Prostate gland (tissue), 2 donors: Measurements from ENCODE around the gene MRNIP. TPM values are rescaled to one million over a fixed set of nuclear protein-coding genes. Genes with fewer than 3 reads are reported as not detected.

ENCODE experiments used
- DNase-seq: peaks from one replicate; pipeline ENCODE4 v3.0.0-alpha.2; 2019; ENCODE audit warnings: low spot score
- H3K27ac ChIP-seq, 2 donors: fragments of 200-600 bp; sonication (generic); 2 replicates each; pipeline ENCODE4 v1.5.1; 2017 to 2019
- H3K27me3 ChIP-seq: fragments of 200-600 bp; sonication (generic); replicated peaks from 2 replicates; pipeline ENCODE4 v1.5.1; 2019; ENCODE audit not compliant: insufficient read depth
- H3K36me3 ChIP-seq, 2 donors: fragments of 200-600 bp; sonication (generic); 1 replicate in 1 of 2; 2 replicates in 1 of 2; pipeline versions ENCODE4 v1.5.1 to v1.8.1; 2017 to 2019
- H3K4me1 ChIP-seq: fragments of 200-600 bp; sonication (generic); replicated peaks from 2 replicates; pipeline ENCODE4 v1.5.1; 2019
- H3K4me3 ChIP-seq, 2 donors: fragments of 200-600 bp; sonication (generic); 2 replicates each; pipeline ENCODE4 v1.5.1; 2017 to 2019
- H3K9me3 ChIP-seq: fragments of 200-600 bp; sonication (generic); 2 replicates; pipeline ENCODE4 v1.5.1; 2017
- CTCF ChIP-seq, 4 experiments: fragments of 200-600 bp in 2 of 4; fragments of 450-650 bp in 2 of 4; sonication (generic) in 2 of 4; IDR thresholded peaks; 1 replicate in 3 of 4; 2 replicates in 1 of 4; pipeline ENCODE4 v1.5.1; 2016 to 2019; ENCODE audit warnings: antibody characterized with exemption in 4 of 4, mild to moderate bottlenecking in 2 of 4, moderate library complexity in 2 of 4
- POLR2A ChIP-seq: fragments of 450-650 bp; IDR thresholded peaks from one replicate; pipeline ENCODE4 v1.6.1; 2016; ENCODE audit warnings: antibody characterized with exemption, mild to moderate bottlenecking
- POLR2AphosphoS5 ChIP-seq: sonication (generic); formaldehyde crosslinking; IDR thresholded peaks from one replicate; pipeline ENCODE4 v1.6.1; 2017; ENCODE audit warnings: antibody characterized with exemption
- WGBS: methylation state at CpG from one replicate; pipeline ENCODE4 v1.1.5; 2018; 5-methylcytosine and 5-hydroxymethylcytosine counted together
- intact Hi-C: fragments of 100-400 bp; cut with DNase I; formaldehyde crosslinking; loops from one replicate; pipeline ENCODE4 v1.14.2; 2022
- total RNA-seq, 2 donors: library from RNA; depleted of rRNA; stranded (reverse); fragments of >200 nt; gene quantifications; one replicate each; pipeline ENCODE4 v1.1.0, GENCODE V29; 2016

Gene MRNIP
- total RNA-seq, 2 donors from 2014 or later, result 30.0 to 55.2 TPM

GRCh38 chr5:179870952-179871351 is 12.3 kb upstream of the MRNIP start:
- Histone ChIP-seq H3K36me3 (peaks cover 12 to 17% of the 10 kb centered on the region in 2 donors), H3K4me1 (no peaks in the 10 kb centered on the region), H3K4me3 (no peak overlapping the region), H3K9me3 (no peaks in the 10 kb centered on the region), H3K27me3 (no peaks in the 10 kb centered on the region), H3K27ac (no peak overlapping the region)
- 95% methylated on average over 3 of the region's 3 CpGs for WGBS
- intact Hi-C loops, result no loop called here
- DNase-seq, result no peak
- TF ChIP-seq POLR2AphosphoS5, result no peak
- TF ChIP-seq POLR2A, result no peak
- no peak for TF ChIP-seq CTCF (IDR thresholded peaks at IDR 0.05)

GRCh38 chr5:179870403-179870903 is 11.8 kb upstream of the MRNIP start:
- no peaks in the 10 kb centered on the region for H3K27me3 ChIP-seq
- intact Hi-C loops, result no loop called here
- no peaks in the 10 kb centered on the region for H3K9me3 ChIP-seq
- H3K36me3 ChIP-seq, result peaks cover 12 to 17% of the 10 kb centered on the region in 2 donors
- TF ChIP-seq CTCF (IDR thresholded peaks at IDR 0.05), result peak in 1 of 4 experiments; percentile 50
- no peak for TF ChIP-seq POLR2A
- TF ChIP-seq POLR2AphosphoS5, result no peak
- H3K27ac ChIP-seq, result no peak overlapping the region
- H3K4me1 ChIP-seq, result no peaks in the 10 kb centered on the region
- 80% methylated on average over 17 of the region's 17 CpGs for WGBS
- no peak overlapping the region for H3K4me3 ChIP-seq
- no peak for DNase-seq

- intact Hi-C loops, result no loop called here
- Histone ChIP-seq H3K36me3 (peaks cover 11 to 13% of the 10 kb centered on the region in 2 donors), H3K4me1 (no peaks in the 10 kb centered on the region), H3K27me3 (no peaks in the 10 kb centered on the region), H3K9me3 (no peaks in the 10 kb centered on the region), H3K4me3 (no peak overlapping the region), H3K27ac (no peak overlapping the region)
- WGBS, result 85% methylated on average over 14 of the region's 16 CpGs
- TF ChIP-seq CTCF (IDR thresholded peaks at IDR 0.05) (no peak), POLR2AphosphoS5 (no peak), POLR2A (no peak)
- DNase-seq, result no peak
Measured at GRCh38 chr5:179869641-179870402, 11.2 kb upstream of the MRNIP start.

GRCh38 chr5:179869101-179869500 is 10.5 kb upstream of the MRNIP start:
- peaks cover 5 to 8% of the 10 kb centered on the region in 2 donors for H3K36me3 ChIP-seq
- WGBS, result 88% methylated on average over 5 of the region's 5 CpGs
- H3K27ac ChIP-seq, result no peak overlapping the region
- H3K27me3 ChIP-seq, result no peaks in the 10 kb centered on the region
- no peak for TF ChIP-seq CTCF (IDR thresholded peaks at IDR 0.05)
- no peak for TF ChIP-seq POLR2A
- no peak for TF ChIP-seq POLR2AphosphoS5
- no peak overlapping the region for H3K4me3 ChIP-seq
- no peak for DNase-seq
- H3K9me3 ChIP-seq, result no peaks in the 10 kb centered on the region
- no peaks in the 10 kb centered on the region for H3K4me1 ChIP-seq
- intact Hi-C loops, result no loop called here

- DNase-seq, result no peak
- WGBS, result 99% methylated on average over 14 of the region's 14 CpGs
- intact Hi-C loops, result no loop called here
- no peak overlapping the region for H3K27ac ChIP-seq
- TF ChIP-seq POLR2A, result no peak
- no peak for TF ChIP-seq POLR2AphosphoS5
- TF ChIP-seq CTCF (IDR thresholded peaks at IDR 0.05), result no peak
- no peaks in the 10 kb centered on the region for H3K9me3 ChIP-seq
- peaks cover 4 to 5% of the 10 kb centered on the region in 2 donors for H3K36me3 ChIP-seq
- no peaks in the 10 kb centered on the region for H3K27me3 ChIP-seq
- no peak overlapping the region for H3K4me3 ChIP-seq
- no peaks in the 10 kb centered on the region for H3K4me1 ChIP-seq
Measured at GRCh38 chr5:179868541-179868940, 9.9 kb upstream of the MRNIP start.
